Activated CD4-positive, alpha-beta T cell treated with anti-CD3 and anti-CD28 coated beads, Interleukin-2, Interleukin-4, amounts not matched to agents 100 ng/mL and 50 ng/mL, durations not matched to agents 16 hours and 8 hours (primary cell): ENCODE data around the gene KRTAP10-7.
"Not testable (repeated sequence)": the region's sequence is repeated elsewhere in the genome, so short reads cannot be mapped to it uniquely, and the experiment has no call there.

Experiments used
- DNase-seq: peaks from one replicate; pipeline ENCODE4 v3.0.0-alpha.2; 2020; ENCODE audit warnings: low spot score

Gene KRTAP10-7

GRCh38 chr21:44590897-44591800, 9.2 kb upstream of the KRTAP10-7 start:
- not testable (repeated sequence) for DNase-seq

- DNase-seq: not testable (repeated sequence)
These were observed 8.6 kb upstream of the KRTAP10-7 start for GRCh38 chr21:44591801-44592130.

DNA sequence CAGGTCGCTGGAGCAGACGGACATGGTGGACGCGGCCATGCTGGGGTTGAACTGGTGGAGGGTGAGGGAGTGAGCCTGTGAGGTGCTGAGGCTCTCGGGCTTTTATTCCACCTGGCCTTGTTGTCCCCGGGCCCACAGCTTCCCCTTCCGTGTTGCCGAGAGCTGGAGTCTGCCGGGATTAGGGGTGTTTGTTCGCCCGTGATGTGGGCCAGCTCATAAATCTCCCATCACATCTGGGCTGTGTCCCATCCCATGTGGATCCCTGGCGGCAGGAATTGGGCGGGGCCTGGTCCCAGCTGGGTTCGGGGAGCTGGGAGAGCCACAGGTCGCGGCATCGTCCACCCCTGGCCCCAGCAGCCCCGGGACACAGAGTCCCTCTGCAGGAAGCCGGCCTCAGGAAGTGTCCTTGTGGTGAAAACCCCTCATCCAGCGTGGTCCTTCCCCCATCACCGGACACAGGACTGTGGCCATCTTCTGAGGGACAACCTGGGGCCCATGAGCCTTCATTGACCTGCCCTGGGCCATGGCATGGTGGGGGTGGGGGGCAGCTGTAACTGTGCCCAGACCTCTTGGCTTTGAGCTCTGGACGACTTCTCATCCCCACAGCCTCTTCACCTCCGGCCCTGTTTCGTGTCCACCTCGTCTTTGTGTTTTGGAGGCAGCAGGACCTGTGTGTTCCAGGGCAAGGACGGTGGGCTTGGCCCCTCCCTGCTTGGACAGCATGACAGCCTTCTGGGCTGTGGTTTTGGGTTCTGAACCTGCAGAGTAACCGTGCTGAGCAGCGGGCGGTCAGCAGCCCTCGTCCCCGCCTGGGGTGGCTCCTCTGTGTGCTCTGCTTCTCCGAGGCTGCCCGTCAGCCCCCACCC, 7.7 kb upstream of the KRTAP10-7 start, which contains the start of gene KRTAP10-6:
Gene KRTAP10-6 (minus strand): TSS at position 60 of the 866 bp plus-strand sequence. CDS start 21 bp downstream, at position 39.
- DNase-seq: no peak

GRCh38 chr21:44593598-44594405, 6.6 kb upstream of the KRTAP10-7 start:
- DNase-seq: no peak

- DNase-seq: no peak
These were observed 5.9 kb upstream of the KRTAP10-7 start for GRCh38 chr21:44594406-44594916.

DNA sequence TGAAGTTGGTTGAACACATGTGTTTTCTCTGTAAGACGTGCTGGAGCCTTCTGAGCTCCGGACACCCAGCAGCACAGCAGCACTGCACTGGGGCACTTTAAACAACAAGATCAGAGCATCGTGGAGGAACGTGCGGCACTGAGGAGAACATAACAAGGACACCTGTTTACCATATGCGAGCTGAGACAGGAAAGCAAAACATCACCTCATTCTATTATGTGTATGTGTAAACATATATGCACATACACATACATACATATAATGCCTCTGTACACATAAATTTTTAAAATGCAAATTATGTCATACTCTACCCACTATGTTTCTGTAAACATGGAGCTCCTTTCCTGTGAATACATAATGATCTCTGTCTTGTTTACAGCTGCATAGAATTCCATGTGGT, 4.9 kb upstream of the KRTAP10-7 start:
- DNase-seq: no peak

DNA sequence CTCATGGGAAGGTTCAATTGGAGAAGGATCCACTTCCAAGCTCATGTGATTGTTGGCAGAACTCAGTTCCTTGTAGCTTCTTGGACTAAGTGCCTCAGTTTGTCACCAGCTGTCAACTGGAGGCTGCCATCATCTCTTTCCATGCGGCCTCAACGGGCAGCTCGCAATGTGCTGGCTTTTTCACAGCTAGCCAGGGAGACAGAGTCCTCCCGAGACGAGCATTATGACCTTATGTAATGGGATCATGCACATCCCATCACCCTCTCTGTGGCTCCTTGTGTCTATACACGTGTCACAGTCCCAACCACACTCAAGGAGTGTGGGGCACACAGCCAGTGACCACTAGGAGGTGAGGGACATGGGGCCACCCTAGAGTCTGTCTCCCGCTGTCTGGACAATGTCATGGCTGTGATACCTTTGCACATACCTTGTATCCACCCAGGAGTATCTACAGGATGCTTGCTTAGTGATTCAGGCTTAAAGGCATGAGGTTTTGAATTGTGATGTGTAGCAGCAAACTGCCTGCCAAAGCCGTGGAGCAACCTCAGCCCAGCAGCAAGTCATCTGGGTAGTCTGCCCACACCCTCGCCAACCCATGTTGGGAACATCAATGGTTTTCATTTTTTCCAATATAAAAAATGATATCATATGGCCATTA, 4.2 kb upstream of the KRTAP10-7 start:
- DNase-seq: no peak

DNA sequence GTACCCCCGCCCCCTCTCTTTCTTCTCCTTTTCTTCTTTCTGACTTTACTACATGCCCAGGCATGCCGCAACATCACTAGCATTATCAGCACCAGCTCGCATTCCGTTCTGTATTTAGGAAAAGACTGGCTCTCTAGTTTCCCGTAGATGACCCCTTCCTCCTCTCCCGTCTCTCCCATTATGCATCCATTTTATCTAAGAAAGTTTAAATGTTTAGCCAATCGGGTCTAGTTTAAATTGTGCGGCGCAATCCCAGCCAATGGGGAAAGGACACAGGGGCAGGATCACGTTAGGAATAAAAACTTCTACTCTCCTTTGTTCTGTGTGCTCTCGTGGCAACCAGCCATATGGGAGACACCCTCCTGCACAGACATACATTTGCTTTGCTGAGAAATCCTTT, 2.3 kb upstream of the KRTAP10-7 start:
- no peak for DNase-seq

GRCh38 chr21:44599264-44600029, 950 bp upstream of the KRTAP10-7 start:
- DNase-seq: no peak

DNA sequence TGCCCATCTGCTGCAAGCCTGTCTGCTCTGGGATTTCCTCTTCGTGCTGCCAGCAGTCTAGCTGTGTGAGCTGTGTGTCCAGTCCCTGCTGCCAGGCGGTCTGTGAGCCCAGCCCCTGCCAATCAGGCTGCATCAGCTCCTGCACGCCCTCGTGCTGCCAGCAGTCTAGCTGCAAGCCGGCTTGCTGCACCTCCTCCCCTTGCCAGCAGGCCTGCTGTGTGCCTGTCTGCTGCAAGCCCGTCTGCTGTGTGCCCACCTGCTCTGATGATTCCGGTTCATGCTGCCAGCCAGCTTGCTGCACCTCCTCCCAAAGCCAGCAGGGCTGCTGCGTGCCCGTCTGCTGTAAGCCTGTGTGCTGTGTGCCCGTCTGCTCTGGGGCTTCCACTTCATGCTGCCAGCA, 694 bp downstream of the KRTAP10-7 start:
- DNase-seq: not testable (repeated sequence)

GRCh38 chr21:44601596-44602462, 1.4 kb downstream of the KRTAP10-7 start:
- DNase-seq: no peak

DNA sequence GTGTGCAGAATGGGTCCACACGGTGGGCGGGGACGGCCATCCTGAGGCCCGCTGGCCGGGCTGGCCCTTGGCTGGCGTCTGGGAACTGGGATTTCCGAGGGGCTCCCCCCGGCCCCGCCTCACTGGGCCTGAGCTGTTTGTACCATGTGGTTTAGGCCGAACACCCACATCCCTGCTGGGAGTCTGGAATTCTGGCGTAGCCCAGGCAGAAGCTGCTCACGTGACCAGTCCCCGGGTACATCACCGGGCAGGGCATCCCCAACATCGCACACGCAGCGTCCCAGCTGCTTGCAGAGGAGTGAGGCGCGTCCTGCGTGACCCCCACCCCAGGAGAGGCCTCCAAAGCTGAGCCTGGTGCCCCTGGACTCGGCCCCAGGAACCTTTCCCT, 2.1 kb downstream of the KRTAP10-7 start:
- DNase-seq: no peak

- no peak for DNase-seq
These were observed 2.9 kb downstream of the KRTAP10-7 start for GRCh38 chr21:44603109-44603875.

DNA sequence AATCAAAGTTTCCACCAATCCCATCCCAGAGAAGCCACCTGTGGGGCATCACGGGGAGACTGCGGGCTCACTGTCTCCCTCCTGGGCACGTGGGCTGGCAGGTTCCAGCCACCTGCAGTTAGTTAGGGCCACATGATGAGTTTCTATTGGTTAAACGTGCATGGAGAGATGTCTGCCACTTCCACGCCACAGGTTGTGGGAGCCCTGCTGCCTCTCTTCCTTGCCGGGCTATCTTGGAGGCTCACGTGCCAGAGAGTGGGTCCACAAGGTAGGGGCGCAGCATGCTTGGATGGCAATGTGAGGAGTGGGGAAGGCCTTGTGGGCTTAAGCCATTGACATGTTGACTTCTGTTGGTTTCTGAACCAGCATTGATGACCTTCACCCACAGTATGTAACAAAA, 3.5 kb downstream of the KRTAP10-7 start:
- DNase-seq: no peak

DNA sequence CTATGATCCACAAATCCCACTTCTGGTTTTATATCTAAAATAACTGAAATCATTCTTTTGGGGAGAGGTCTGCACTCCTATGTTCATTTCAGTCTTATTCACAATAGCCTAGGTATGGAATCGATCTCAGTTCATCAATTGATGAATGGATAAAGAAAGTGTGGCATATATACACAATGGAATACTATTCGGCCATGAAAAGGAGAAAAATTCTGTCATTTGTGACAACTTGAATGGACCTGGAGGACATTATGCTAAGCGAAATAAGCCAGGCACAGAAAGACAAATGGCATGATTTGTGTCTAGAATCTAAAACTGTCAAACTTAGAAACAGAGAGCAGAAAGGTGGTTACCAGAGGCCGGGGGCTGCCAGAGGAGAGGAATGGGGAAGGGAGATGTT, 6.1 kb downstream of the KRTAP10-7 start:
- no peak for DNase-seq

- DNase-seq: no peak
These were observed 8.8 kb downstream of the KRTAP10-7 start for GRCh38 chr21:44609193-44609592.

DNA sequence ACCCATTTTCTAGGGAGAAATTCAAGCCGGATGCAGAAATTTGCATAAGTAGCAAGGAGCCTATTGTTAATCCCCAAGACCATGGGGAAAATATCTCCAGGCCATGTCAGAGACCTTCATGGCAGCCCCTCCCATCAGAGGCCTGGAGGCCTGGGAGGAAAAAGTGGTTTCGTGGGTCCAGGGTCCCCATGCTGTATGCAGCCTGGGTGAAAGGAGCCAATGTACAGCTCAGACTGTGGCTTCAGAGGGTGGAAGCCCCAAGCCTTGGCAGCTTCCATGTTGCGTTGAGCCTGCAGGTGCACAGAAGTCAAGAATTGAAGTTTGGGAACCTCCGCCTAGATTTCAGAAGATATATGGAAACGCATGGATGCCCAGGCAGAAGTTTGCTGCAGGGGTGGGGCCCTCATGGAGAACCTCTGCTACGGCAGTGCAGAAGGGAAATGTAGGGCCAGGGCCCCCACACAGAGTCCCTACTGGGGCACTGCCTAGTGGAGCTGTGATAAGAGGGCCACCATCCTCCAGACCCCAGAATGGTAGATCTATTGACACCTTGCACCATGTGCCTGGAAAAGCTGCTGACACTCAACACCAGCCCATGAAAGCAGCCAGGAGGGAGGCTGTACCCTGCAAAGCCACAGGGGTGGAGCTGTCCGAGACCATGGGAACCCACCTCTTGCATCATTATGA, 9.9 kb downstream of the KRTAP10-7 start:
- DNase-seq: not testable (repeated sequence)

DNA sequence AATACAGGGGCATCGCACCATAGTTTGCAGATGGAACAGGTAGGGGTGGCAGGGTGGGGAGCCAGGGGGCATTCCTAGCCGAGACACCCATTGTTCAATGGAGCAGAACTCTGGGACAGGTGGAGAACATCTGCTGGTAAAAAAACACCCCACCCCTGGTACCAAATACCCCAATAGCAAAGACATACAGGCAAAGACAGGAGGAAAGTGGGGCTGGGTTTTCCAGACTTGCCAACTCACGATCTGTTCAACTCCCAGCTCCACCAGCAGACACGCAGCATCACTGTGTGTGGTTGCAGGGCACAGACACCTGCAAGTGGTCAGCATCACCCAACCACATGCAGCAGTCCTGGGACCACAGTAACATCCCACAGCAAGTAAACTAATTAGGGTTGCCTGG, 11.2 kb downstream of the KRTAP10-7 start:
- DNase-seq: no peak
